ENCODE data around the gene FUT7. TPM values are rescaled to one million over a fixed set of nuclear protein-coding genes. Genes with fewer than 3 reads are reported as not detected.

FUT7 gene
- total RNA-seq, 1 experiment from 2014 or later: not detected

- DNase-seq (ENCODE audit: low spot score): no peak
- in situ Hi-C loops (cut with HindIII; ENCODE audit: low sequenced_read_pairs): no loop called here
Observed at GRCh38 chr9:136980669-136981478, 51.0 kb downstream of the FUT7 start.

Other genes starting within 250 kb of the FUT7 start
- gene TMEM141, start 240.7 kb downstream of the FUT7 start, total RNA-seq (2014; rRNA removed; shearing (Covaris generic)): 60.8 and 107 TPM in 2 replicates
- not detected in 2 replicates for gene CCDC183, start 235.8 kb downstream of the FUT7 start, total RNA-seq (2014; rRNA removed; shearing (Covaris generic))
- 199 and 222 TPM in 2 replicates for gene RABL6, start 224.1 kb downstream of the FUT7 start, total RNA-seq (2014; rRNA removed; shearing (Covaris generic))
- 0.49 and 1.1 TPM in 2 replicates for gene AJM1, start 189.6 kb downstream of the FUT7 start, total RNA-seq (2014; rRNA removed; shearing (Covaris generic))
- 139 and 226 TPM in 2 replicates for gene PHPT1, start 182.7 kb downstream of the FUT7 start, total RNA-seq (2014; rRNA removed; shearing (Covaris generic))
- gene MAMDC4, start 179.7 kb downstream of the FUT7 start, total RNA-seq (2014; rRNA removed; shearing (Covaris generic)): 1.9 TPM in 2 replicates
- gene EDF1, start 165.8 kb downstream of the FUT7 start, total RNA-seq (2014; rRNA removed; shearing (Covaris generic)): 308 and 348 TPM in 2 replicates
- 22.6 and 36.3 TPM in 2 replicates for gene TRAF2, start 145.6 kb downstream of the FUT7 start, total RNA-seq (2014; rRNA removed; shearing (Covaris generic))
- 118 and 124 TPM in 2 replicates for gene FBXW5, start 87.3 kb downstream of the FUT7 start, total RNA-seq (2014; rRNA removed; shearing (Covaris generic))
- gene C8G, start 86.8 kb downstream of the FUT7 start, total RNA-seq (2014; rRNA removed; shearing (Covaris generic)): 0.92 TPM in 1 of 2 replicates, not detected in the other
- gene LCN12, start 79.8 kb downstream of the FUT7 start, total RNA-seq (2014; rRNA removed; shearing (Covaris generic)): not detected in 2 replicates
- 4.7 TPM in 1 of 2 replicates, not detected in the other for gene PTGDS, start 54.6 kb downstream of the FUT7 start, total RNA-seq (2014; rRNA removed; shearing (Covaris generic))
- not detected in 2 replicates for gene LCNL1, start 49.1 kb downstream of the FUT7 start, total RNA-seq (2014; rRNA removed; shearing (Covaris generic))
- 52.2 and 79.6 TPM in 2 replicates for gene PAXX, start 39.7 kb downstream of the FUT7 start, total RNA-seq (2014; rRNA removed; shearing (Covaris generic))
- gene CLIC3, start 35.5 kb downstream of the FUT7 start, total RNA-seq (2014; rRNA removed; shearing (Covaris generic)): 2.1 and 6.2 TPM in 2 replicates
- gene ABCA2, start 3.9 kb downstream of the FUT7 start, total RNA-seq (2014; rRNA removed; shearing (Covaris generic)): 8.5 and 12.3 TPM in 2 replicates
- 32.0 and 38.4 TPM in 2 replicates for gene NPDC1, start 14.1 kb upstream of the FUT7 start, total RNA-seq (2014; rRNA removed; shearing (Covaris generic))
- not detected in 2 replicates for gene ENTPD2, start 22.0 kb upstream of the FUT7 start, total RNA-seq (2014; rRNA removed; shearing (Covaris generic))
- 62.9 and 63.5 TPM in 2 replicates for gene SAPCD2, start 38.5 kb upstream of the FUT7 start, total RNA-seq (2014; rRNA removed; shearing (Covaris generic))
- 28.9 and 34.7 TPM in 2 replicates for gene UAP1L1, start 45.4 kb upstream of the FUT7 start, total RNA-seq (2014; rRNA removed; shearing (Covaris generic))
- 67.0 and 73.9 TPM in 2 replicates for gene MAN1B1, start 54.9 kb upstream of the FUT7 start, total RNA-seq (2014; rRNA removed; shearing (Covaris generic))
- gene DPP7, start 82.6 kb upstream of the FUT7 start, total RNA-seq (2014; rRNA removed; shearing (Covaris generic)): 1.2 and 3.0 TPM in 2 replicates
- gene GRIN1, start 107.1 kb upstream of the FUT7 start, total RNA-seq (2014; rRNA removed; shearing (Covaris generic)): not detected in 2 replicates
- 1.3 TPM in 1 of 2 replicates, not detected in the other for gene LRRC26, start 138.0 kb upstream of the FUT7 start, total RNA-seq (2014; rRNA removed; shearing (Covaris generic))
- not detected in 2 replicates for gene TMEM210, start 140.0 kb upstream of the FUT7 start, total RNA-seq (2014; rRNA removed; shearing (Covaris generic))
- 58.8 and 63.6 TPM in 2 replicates for gene ANAPC2, start 156.5 kb upstream of the FUT7 start, total RNA-seq (2014; rRNA removed; shearing (Covaris generic))
- gene SSNA1, start 156.6 kb upstream of the FUT7 start, total RNA-seq (2014; rRNA removed; shearing (Covaris generic)): 95.8 and 122 TPM in 2 replicates
- 17.6 and 25.7 TPM in 2 replicates for gene TPRN, start 168.7 kb upstream of the FUT7 start, total RNA-seq (2014; rRNA removed; shearing (Covaris generic))
- gene TMEM203, start 173.6 kb upstream of the FUT7 start, total RNA-seq (2014; rRNA removed; shearing (Covaris generic)): 45.7 and 57.4 TPM in 2 replicates
- gene NDOR1, start 173.6 kb upstream of the FUT7 start, total RNA-seq (2014; rRNA removed; shearing (Covaris generic)): 3.9 and 6.4 TPM in 2 replicates
- not detected in 2 replicates for gene RNF208, start 190.2 kb upstream of the FUT7 start, total RNA-seq (2014; rRNA removed; shearing (Covaris generic))
- gene CYSRT1, start 193.1 kb upstream of the FUT7 start, total RNA-seq (2014; rRNA removed; shearing (Covaris generic)): 10.7 and 16.0 TPM in 2 replicates
- not detected in 2 replicates for gene RNF224, start 195.4 kb upstream of the FUT7 start, total RNA-seq (2014; rRNA removed; shearing (Covaris generic))
- gene SLC34A3, start 198.8 kb upstream of the FUT7 start, total RNA-seq (2014; rRNA removed; shearing (Covaris generic)): not detected in 2 replicates
- 1,012 and 1,099 TPM in 2 replicates for gene TUBB4B, start 209.2 kb upstream of the FUT7 start, total RNA-seq (2014; rRNA removed; shearing (Covaris generic))
- not detected in 2 replicates for gene STPG3, start 219.2 kb upstream of the FUT7 start, total RNA-seq (2014; rRNA removed; shearing (Covaris generic))
- 93.6 and 118 TPM in 2 replicates for gene NELFB, start 223.2 kb upstream of the FUT7 start, total RNA-seq (2014; rRNA removed; shearing (Covaris generic))
- gene TOR4A, start 245.6 kb upstream of the FUT7 start, total RNA-seq (2014; rRNA removed; shearing (Covaris generic)): 38.2 and 41.7 TPM in 2 replicates

All from G401 (cell line).